H1 (cell line): ENCODE measurements around the gene LHB.
"Not testable (repeated sequence)": the region's sequence is repeated elsewhere in the genome, so short reads cannot be mapped to it uniquely, and the experiment has no call there.

ENCODE experiments used
- CHD2 ChIP-seq: IDR thresholded peaks from 2 replicates; pipeline ENCODE4 v1.6.1; 2012; ENCODE audit warnings: low read length, improper control_type of control experiment
- CTBP2 ChIP-seq: IDR thresholded peaks from 2 replicates; pipeline ENCODE4 v1.7.0; 2011; ENCODE audit warnings: borderline replicate concordance, mild to moderate bottlenecking, moderate library complexity, mixed read lengths, low read length; ENCODE audit not compliant: insufficient read depth, insufficient read length
- CTCF ChIP-seq, 3 experiments: IDR thresholded peaks; 1 replicate in 2 of 3; 2 replicates in 1 of 3; pipeline versions ENCODE4 v1.5.1 to v1.6.1; 2011; ENCODE audit warnings: low read length in 3 of 3, mild to moderate bottlenecking in 3 of 3, inconsistent platforms in 2 of 3, low read depth in 1 of 3, moderate library complexity in 1 of 3; ENCODE audit not compliant: insufficient read depth in 1 of 3; ENCODE audit errors: control extremely low read depth in 1 of 3
- EP300 ChIP-seq, 2 experiments: IDR thresholded peaks; 1 replicate in 1 of 2; 2 replicates in 1 of 2; pipeline ENCODE4 v1.6.1; 2011 to 2012; ENCODE audit warnings: low read depth in 2 of 2, low read length in 2 of 2, mild to moderate bottlenecking in 2 of 2, borderline replicate concordance in 1 of 2, inconsistent platforms in 1 of 2, moderate library complexity in 1 of 2
- EZH2 ChIP-seq: fragments of 200-600 bp; sonication (generic); IDR thresholded peaks from 2 replicates; pipeline ENCODE4 v1.7.1; 2012; ENCODE audit warnings: low read depth, mild to moderate bottlenecking, moderate library complexity, low read length, inconsistent platforms; ENCODE audit not compliant: severe bottlenecking
- GTF2F1 ChIP-seq: IDR thresholded peaks from 2 replicates; pipeline ENCODE4 v1.6.1; 2012; ENCODE audit warnings: low read depth, low read length, improper control_type of control experiment, borderline replicate concordance
- HDAC6 ChIP-seq: IDR thresholded peaks from one replicate; pipeline ENCODE4 v1.7.1; 2012; ENCODE audit warnings: low read depth, mild to moderate bottlenecking, inconsistent platforms, low read length, moderate library complexity
- MAFK ChIP-seq: IDR thresholded peaks from 2 replicates; pipeline ENCODE4 v1.6.1; 2012; ENCODE audit warnings: low read depth, mild to moderate bottlenecking, improper control_type of control experiment, low read length
- POLR2A ChIP-seq, 2 experiments: IDR thresholded peaks; 1 replicate in 1 of 2; 2 replicates in 1 of 2; pipeline ENCODE4 v1.6.1; 2011; ENCODE audit warnings: low read depth in 2 of 2, low read length in 2 of 2, mild to moderate bottlenecking in 2 of 2; ENCODE audit errors: control extremely low read depth in 1 of 2
- RAD21 ChIP-seq, 2 experiments: IDR thresholded peaks in 1 of 2; conservative IDR thresholded peaks in 1 of 2; 2 replicates each; pipeline ENCODE4 v1.6.1; 2011; ENCODE audit warnings: low read depth in 2 of 2, low read length in 2 of 2, improper control_type of control experiment in 1 of 2, inconsistent platforms in 1 of 2, mild to moderate bottlenecking in 1 of 2, moderate library complexity in 1 of 2
- RFX5 ChIP-seq: IDR thresholded peaks from 2 replicates; pipeline ENCODE4 v1.6.1; 2011; ENCODE audit warnings: low read depth, low read length, improper control_type of control experiment, borderline replicate concordance
- SAP30 ChIP-seq: fragments of 300-600 bp; sonication (generic); IDR thresholded peaks from 2 replicates; pipeline ENCODE4 v1.7.1; 2012; ENCODE audit warnings: low read length, moderate library complexity, mild to moderate bottlenecking, inconsistent platforms; ENCODE audit not compliant: insufficient read depth, insufficient replicate concordance
- ZNF274 ChIP-seq: IDR thresholded peaks from 2 replicates; pipeline ENCODE4 v1.7.0; 2012; ENCODE audit warnings: low read length, borderline replicate concordance; ENCODE audit errors: extremely low read depth

- not testable (repeated sequence) for TF ChIP-seq RFX5; MAFK; CTCF (IDR thresholded peaks at IDR 0.05; ENCODE audit: control extremely low read depth in 1 of 3, insufficient read depth in 1 of 3, low read depth in 1 of 3, low read length in 3 of 3); SAP30; CTBP2; GTF2F1; HDAC6; RAD21 (IDR thresholded peaks at IDR 0.05 in 1 of 2, conservative IDR thresholded peaks at IDR 0.05 in 1 of 2; ENCODE audit: low read depth in 2 of 2, low read length in 2 of 2); POLR2A (IDR thresholded peaks at IDR 0.05; ENCODE audit: control extremely low read depth in 1 of 2, low read depth in 2 of 2, low read length in 2 of 2); CHD2; ZNF274; EP300 (IDR thresholded peaks at IDR 0.05; ENCODE audit: borderline replicate concordance in 1 of 2, low read depth in 2 of 2, low read length in 2 of 2); EZH2
Measured at GRCh38 chr19:49025599-49025998, 8.7 kb upstream of the LHB start.
